Transverse colon (tissue), 4 donors: ENCODE data around the gene OPA3.

Experiments
- CTCF ChIP-seq, 5 experiments: fragments of 200-600 bp in 3 of 5; fragments of 450-650 bp in 2 of 5; sonication (generic) in 3 of 5; IDR thresholded peaks; 1 replicate in 2 of 5; 2 replicates in 3 of 5; pipeline ENCODE4 v1.5.1; 2016 to 2017; ENCODE audit warnings: antibody characterized with exemption in 5 of 5, inconsistent platforms in 3 of 5, mild to moderate bottlenecking in 2 of 5, moderate library complexity in 1 of 5
- POLR2AphosphoS5 ChIP-seq, 3 donors: sonication (generic); formaldehyde crosslinking; IDR thresholded peaks; one replicate each; pipeline ENCODE4 v1.6.1; 2016; ENCODE audit warnings: antibody characterized with exemption in 3 of 3

- TF ChIP-seq POLR2AphosphoS5 (IDR thresholded peaks at IDR 0.05) (no peak), CTCF (IDR thresholded peaks at IDR 0.05) (no peak)
Measured at GRCh38 chr19:45547211-45547770, 37.3 kb downstream of the OPA3 start.
